ENCODE results near the gene HOXC5.

- TF ChIP-seq CTCF (IDR thresholded peaks at IDR 0.05 in 2 of 3, conservative IDR thresholded peaks at IDR 0.05 in 1 of 3; ENCODE audit: borderline replicate concordance in 1 of 3, insufficient read depth in 1 of 3, low read depth in 2 of 3, low read length in 2 of 3) (no peak), CEBPB (IDR thresholded peaks at IDR 0.05; ENCODE audit: low read depth) (no peak), POLR2A (IDR thresholded peaks at IDR 0.05; ENCODE audit: borderline replicate concordance, extremely low read depth, insufficient read depth, insufficient read length) (no peak)
Observed at GRCh38 chr12:54065677-54066076, 32.8 kb downstream of the HOXC5 start.

Data from HCT116 (cell line).